Measurements from ENCODE around the gene RAPGEF4.
A peak's percentile ranks its signal among the peaks of the same experiment; 100 is the strongest.

The RAPGEF4 gene

DNA sequence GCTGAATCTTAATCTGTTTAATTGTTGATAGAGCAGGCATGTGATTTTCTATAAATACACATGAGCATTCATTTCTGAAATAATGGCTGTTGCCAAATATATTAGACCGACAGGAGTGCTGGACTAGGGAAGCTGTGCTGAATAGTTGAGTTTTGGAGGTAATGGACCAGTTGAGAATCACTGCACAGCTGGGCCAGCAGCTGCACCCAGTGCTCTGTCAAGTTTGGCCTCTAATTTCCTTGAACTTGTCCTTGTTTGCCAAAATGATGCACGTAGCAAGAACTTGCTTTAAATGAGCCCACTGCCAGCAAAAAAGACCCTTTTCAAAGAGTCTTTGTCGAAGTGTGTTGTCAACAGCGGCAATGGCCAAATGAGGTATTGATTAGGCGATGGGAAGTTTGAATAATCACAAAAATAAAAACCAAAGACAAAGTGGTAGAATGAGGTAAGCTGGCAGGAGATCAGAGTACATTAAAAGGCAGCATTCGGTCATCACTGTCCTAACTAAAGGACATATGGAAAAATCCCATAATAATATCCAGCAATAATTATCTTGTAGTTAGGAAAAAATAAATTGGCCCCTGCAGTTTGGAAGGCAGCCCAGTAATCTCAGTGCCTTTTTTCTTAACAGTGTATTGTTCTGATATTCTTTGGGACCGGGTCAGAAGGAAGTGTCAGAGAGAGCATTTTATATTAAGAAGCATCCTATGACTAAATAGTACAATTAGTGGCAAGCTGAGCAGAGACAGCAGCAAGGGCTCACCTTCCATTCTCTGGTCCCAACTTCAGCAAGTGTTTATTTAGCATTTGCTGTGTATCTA is 126.2 kb downstream of the RAPGEF4 start:
- DNase-seq (ENCODE audit: low read depth): no peak

DNA sequence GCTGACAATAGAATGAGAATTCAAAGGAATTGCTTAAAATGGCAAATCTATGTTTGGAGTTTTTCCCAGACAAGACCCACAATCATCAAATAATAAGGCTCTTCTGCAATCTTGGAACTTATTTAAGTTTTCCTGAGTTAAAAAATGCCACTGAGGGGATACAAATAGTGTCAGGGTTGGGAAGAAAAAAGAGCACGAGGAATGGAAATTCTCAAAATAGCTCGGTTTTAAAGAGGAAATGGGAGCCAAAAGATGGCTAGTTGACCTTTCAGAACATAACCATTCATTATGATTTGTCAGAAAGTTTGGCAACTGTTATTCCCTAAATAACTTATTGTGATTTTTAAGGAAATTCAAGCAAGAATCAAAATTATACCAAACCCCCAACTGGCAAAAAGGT is 127.7 kb downstream of the RAPGEF4 start:
- DNase-seq (ENCODE audit: low read depth): no peak

DNA sequence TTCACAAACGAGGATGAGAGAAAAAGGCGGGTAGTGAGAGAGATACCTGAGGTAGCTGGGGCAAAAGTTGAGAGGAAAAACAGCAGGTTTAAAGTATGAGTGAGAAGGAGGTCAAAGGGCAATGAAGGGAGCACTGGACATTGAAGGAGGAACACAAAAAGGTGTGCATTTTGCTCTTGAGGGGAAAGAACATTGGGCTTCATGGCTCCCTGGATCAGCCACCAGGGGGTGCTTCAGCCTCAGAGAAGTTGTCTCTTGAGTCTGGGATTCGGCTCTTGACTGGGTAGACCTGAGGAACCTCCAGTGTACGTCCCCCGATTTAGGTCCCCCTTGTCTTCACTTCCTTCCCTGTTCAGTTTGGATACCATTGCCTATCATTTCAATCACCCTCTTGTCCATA is 128.5 kb downstream of the RAPGEF4 start:
- peak; percentile 54 for DNase-seq (ENCODE audit: low read depth)

GRCh38 chr2:172865422-172865821 is 129.8 kb downstream of the RAPGEF4 start:
- peak; percentile 32 for DNase-seq (ENCODE audit: low read depth)

DNA sequence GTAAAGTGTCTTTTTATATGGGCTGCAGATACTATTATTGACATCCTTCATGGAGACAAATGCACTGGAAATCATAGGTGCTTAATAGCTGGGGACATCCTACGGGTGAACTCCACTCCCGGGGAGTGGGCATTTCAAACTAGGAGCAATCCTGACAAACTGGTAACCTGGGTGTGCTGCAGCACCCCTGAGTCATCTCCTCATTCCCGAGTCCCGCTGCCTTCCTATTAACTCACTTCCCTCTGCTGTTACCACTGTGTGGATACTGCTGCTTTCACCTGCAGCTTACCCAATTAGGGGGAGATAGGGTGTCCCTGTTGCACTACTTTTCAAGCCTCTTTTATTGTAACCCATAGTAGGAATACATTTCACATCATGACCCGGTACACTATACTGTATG is 134.2 kb downstream of the RAPGEF4 start:
- no peak for DNase-seq (ENCODE audit: low read depth)

- no peak for DNase-seq (ENCODE audit: low read depth)
These were observed 134.8 kb downstream of the RAPGEF4 start for GRCh38 chr2:172870396-172870795.

GRCh38 chr2:172877826-172878225 is 142.2 kb downstream of the RAPGEF4 start:
- DNase-seq (ENCODE audit: low read depth): peak; percentile 40

- peak; percentile 73 for DNase-seq (ENCODE audit: low read depth)
These were observed 142.6 kb downstream of the RAPGEF4 start for GRCh38 chr2:172878260-172878659.

DNA sequence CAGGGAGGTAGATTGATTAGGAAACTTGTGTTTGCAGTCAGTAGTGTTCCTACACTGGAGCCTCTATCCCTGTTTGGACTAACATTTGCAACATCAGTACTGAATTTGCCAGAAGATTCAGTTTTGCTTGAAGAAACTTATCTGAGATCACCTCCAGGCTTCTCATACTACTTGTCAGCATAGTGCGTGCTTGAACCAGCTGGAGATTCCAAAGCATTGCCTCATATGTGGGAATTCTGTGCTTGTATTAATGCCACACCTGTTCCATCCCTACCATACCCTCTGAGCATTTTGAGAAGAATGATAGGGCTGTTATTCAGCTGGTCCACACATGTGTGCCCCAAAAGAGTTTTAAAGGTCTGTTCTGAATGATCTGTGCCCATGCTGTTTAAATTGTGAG is 148.7 kb downstream of the RAPGEF4 start:
- DNase-seq (ENCODE audit: low read depth): no peak

- DNase-seq (ENCODE audit: low read depth): no peak
These were observed 150.4 kb downstream of the RAPGEF4 start for GRCh38 chr2:172885996-172886395.

- DNase-seq (ENCODE audit: low read depth): no peak
These were observed 151.6 kb downstream of the RAPGEF4 start for GRCh38 chr2:172887280-172887679.

DNA sequence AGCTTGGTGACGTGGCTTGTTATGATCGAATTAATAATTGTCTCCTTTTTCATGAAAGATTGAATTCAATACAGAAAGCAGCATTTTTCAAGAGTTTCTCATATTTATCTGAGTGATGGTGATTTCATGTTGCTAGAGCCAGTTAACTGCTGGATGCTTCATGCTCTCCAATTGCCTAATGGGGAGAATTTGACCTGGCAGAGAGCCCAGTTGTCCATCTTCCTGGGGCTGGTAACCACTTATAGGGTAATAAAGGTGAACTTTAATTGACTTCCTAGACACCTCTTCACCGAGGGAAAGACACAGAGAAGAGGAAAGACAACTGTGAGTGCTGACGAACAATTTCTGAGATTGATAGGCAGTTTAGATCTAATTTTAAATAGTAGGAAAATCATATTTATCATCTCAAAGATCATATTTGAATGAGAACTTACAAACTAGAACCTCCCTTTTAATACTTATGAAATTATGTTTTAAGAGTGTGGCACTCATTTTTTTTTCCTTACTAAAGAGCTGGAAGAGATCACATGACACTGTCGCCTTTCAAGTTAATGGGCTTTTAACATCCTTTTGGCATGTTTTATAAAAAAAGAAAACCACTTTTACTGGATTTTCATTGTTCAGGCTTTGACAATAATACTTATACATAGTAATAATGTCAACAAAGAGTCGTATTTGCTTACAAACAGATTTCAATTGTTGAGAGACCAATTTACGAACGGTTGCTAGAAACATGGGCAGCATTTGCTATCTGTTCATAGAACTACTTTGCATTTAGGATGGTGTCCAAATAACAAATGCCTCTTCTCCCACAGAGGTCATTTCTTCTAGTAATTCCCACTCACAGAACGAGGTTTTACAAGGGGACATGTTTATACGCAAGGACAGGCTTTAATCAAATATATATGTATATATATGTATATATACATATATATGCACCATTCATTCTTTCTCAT is 153.3 kb downstream of the RAPGEF4 start:
- peak; percentile 5 for DNase-seq (ENCODE audit: low read depth)

GRCh38 chr2:172889768-172890430 is 154.3 kb downstream of the RAPGEF4 start:
- no peak for DNase-seq (ENCODE audit: low read depth)

DNA sequence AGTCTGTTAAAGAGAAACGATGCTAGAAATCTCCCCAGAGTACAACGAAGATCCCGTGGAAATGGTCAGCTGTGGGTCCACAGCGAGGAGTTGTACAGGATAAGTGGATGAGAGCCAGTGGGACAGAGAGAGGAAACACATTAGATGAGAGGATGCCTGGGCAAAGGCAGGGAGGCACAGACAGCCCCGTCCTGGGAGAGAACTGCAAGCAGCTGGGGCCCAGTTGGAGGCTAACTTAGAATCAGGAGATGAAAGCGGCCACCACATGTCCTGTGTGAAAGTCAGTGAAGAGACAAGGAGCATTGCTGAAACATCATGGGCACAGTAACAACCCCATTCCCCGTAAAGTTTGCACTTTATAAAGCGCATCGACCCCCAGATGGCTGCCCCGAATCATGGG is 157.5 kb downstream of the RAPGEF4 start:
- DNase-seq (ENCODE audit: low read depth): no peak

DNA sequence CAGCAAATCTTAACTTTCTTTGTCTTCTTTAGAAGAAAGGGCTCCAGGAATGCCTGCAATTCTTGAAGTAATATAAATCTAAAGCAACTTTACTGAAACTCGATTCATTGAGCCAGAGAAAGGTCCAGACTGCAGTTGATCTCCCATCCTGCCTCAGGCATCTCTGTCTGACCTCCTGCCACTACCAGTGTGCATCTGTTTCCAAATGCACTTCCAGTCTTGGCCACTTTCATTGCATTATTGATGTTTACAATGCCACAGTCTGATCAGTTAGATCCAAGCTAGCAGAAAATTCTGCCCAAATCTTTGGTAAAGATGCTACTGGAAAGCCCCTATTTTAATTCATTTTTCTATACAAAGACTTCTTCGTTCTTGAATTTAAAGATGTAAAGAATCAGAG is 158.0 kb downstream of the RAPGEF4 start:
- no peak for DNase-seq (ENCODE audit: low read depth)

DNA sequence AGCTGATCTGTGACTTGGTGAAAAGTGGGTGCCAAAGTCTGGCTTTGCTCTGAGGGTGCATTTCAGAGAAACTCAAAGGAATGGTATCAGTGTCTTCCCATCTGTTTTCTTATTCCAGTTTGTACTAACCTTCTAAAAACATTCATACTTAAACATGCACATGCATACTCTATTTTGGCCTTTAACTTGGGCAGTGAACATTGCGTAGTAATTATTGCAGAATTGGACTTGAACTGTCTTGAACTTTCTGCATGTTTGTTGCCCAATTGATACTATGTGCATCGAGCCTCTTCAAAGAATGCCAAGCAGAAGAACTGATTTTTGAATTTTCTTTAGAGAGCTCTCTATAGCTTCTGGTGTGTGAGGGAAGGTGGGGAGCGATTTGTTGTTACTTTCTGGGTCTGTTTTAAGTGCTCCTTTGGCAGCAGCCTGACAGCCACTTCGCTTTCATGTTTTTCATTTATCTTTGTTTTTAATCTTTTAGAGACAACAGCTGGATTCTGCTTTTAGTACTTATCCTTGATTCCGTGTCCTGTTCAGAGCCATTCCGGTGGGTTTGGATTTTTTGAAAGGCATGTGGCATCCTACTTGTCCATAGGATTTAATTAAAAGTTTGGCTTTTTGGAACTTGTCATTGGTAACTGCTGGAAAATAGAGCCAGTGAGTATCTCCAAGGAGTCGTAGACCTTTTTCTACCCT is 159.2 kb downstream of the RAPGEF4 start:
- DNase-seq (ENCODE audit: low read depth): no peak

- no peak for DNase-seq (ENCODE audit: low read depth)
These were observed 161.0 kb downstream of the RAPGEF4 start for GRCh38 chr2:172896661-172897081.

GRCh38 chr2:172900871-172901270 is 165.2 kb downstream of the RAPGEF4 start:
- DNase-seq (ENCODE audit: low read depth): no peak

DNA sequence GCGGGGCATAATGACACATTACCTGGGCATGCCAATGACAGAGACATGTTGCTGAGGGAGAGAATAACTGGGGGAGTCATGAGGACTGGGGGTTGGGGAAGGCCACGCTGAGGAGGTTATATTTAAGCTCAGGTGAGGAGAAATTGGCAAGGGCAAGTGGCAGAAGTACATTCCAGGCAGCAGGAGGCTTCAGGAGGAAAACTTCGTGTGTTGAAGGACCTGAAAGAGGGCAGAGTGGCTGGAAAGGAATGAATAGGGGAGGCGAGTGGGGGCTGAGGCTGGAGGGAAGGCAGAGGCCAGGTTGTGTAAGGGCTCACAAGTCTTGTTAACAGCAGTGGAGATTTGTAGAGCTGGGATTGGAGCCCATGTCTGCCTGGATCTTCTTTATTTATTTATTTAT is 166.3 kb downstream of the RAPGEF4 start:
- no peak for DNase-seq (ENCODE audit: low read depth)

- no peak for DNase-seq (ENCODE audit: low read depth)
These were observed 168.6 kb downstream of the RAPGEF4 start for GRCh38 chr2:172904236-172904635.

- no peak for DNase-seq (ENCODE audit: low read depth)
These were observed 170.5 kb downstream of the RAPGEF4 start for GRCh38 chr2:172905937-172906811.

Measured in EH (cell line).